ENCODE results near the gene ISX. TPM values are rescaled to one million over a fixed set of nuclear protein-coding genes. Genes with fewer than 3 reads are reported as not detected.

The ISX gene
- total RNA-seq, 4 donors from 2014 or later, result 0.34 TPM; not detected in 3

DNA sequence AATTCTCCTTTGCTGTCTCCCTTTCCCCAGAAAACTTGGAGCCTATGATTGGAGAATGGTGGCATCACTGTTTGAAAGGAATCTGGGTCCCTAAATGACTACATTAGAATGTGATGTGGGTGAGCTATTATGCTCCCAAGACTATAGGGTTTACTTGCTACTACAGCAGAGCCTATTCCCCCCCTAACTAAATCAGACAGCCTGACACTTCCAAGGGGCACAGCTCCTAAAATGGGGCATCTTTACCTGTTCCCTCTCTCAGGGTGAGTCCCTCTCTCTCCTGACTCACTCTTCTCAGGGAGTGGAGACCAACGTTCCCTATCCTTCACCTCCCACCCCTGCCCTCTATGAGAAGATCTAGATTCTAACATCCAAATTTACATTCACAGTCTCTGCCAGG is 775 bp upstream of the ISX start:
- no peak for TF ChIP-seq POLR2A (IDR thresholded peaks at IDR 0.05)
- TF ChIP-seq, protein P1, sequence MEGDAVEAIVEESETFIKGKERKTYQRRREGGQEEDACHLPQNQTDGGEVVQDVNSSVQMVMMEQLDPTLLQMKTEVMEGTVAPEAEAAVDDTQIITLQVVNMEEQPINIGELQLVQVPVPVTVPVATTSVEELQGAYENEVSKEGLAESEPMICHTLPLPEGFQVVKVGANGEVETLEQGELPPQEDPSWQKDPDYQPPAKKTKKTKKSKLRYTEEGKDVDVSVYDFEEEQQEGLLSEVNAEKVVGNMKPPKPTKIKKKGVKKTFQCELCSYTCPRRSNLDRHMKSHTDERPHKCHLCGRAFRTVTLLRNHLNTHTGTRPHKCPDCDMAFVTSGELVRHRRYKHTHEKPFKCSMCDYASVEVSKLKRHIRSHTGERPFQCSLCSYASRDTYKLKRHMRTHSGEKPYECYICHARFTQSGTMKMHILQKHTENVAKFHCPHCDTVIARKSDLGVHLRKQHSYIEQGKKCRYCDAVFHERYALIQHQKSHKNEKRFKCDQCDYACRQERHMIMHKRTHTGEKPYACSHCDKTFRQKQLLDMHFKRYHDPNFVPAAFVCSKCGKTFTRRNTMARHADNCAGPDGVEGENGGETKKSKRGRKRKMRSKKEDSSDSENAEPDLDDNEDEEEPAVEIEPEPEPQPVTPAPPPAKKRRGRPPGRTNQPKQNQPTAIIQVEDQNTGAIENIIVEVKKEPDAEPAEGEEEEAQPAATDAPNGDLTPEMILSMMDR (IDR thresholded peaks at IDR 0.05 in 4 of 5, conservative IDR thresholded peaks at IDR 0.05 in 1 of 5), result no peak
- Histone ChIP-seq H3K4me3 (no peak overlapping the region), H3K27me3 (no peaks in the 10 kb centered on the region), H3K36me3 (no peaks in the 10 kb centered on the region), H3K27ac (no peak overlapping the region), H3K4me1 (no peaks in the 10 kb centered on the region), H3K9me3 (no peaks in the 10 kb centered on the region)
- in situ Hi-C loops (cut with MboI; ENCODE audit: low sequenced_read_pairs in 4 of 4), result no loop called here
- DNase-seq, result no peak
- ATAC-seq, result no peak
- intact Hi-C loops (cut with DNase I; ENCODE audit: low total_unique reads), result no loop called here

DNA sequence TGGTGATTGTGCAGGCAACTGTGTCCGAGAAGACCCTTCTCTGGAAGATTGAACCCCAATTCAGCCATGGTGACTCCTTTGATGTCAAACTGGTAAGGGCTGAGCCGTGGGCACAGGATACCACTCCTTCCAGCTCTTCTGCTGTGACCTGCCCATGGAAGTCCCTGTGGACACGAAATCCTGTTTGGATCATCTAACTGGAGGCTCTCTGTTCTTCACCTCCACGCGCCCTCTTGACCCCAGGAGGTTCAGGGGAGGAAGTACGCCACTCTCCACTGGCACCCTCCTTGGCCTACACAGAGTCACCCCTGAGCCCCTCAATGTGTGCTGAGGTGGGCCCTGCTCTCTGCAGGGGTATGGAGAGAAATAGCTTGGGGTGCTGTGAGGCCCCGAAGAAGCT is 810 bp downstream of the ISX start:
- intact Hi-C loops (cut with DNase I; ENCODE audit: low total_unique reads), result no loop called here
- Histone ChIP-seq H3K27me3 (no peaks in the 10 kb centered on the region), H3K27ac (no peak overlapping the region), H3K4me1 (no peaks in the 10 kb centered on the region), H3K36me3 (no peaks in the 10 kb centered on the region), H3K4me3 (no peak overlapping the region), H3K9me3 (no peaks in the 10 kb centered on the region)
- in situ Hi-C loops (cut with MboI; ENCODE audit: low sequenced_read_pairs in 4 of 4), result no loop called here
- ATAC-seq (no peak), DNase-seq (no peak)
- TF ChIP-seq, protein P1 (IDR thresholded peaks at IDR 0.05 in 4 of 5, conservative IDR thresholded peaks at IDR 0.05 in 1 of 5), result no peak
- TF ChIP-seq POLR2A (IDR thresholded peaks at IDR 0.05), result no peak

DNA sequence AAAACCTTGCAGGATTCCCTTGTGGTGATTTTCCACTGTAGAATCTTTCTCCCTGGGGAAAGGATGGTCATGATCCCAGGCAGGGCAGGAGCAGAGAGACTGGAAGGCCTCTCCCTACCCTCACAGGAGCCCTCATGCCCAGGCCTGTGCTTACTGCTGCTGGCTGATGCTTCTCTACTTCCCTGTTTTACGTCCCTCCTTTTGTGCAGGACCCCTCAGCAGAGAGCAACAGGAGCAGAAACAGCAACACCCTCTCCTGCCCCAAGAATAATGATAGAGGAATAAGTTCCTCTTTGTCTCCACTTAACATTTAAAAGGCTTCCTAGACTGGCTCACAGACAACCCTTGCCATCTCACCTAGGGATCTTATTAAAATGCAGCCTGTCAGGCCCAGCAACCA is 3.6 kb downstream of the ISX start:
- DNase-seq (no peak), ATAC-seq (no peak)
- no peaks in the 10 kb centered on the region for H3K9me3 ChIP-seq
- H3K27me3 ChIP-seq, result no peaks in the 10 kb centered on the region
- no peak overlapping the region for H3K27ac ChIP-seq
- no peak for TF ChIP-seq POLR2A (IDR thresholded peaks at IDR 0.05)
- TF ChIP-seq, protein P1 (IDR thresholded peaks at IDR 0.05 in 4 of 5, conservative IDR thresholded peaks at IDR 0.05 in 1 of 5), result no peak
- H3K4me1 ChIP-seq, result no peaks in the 10 kb centered on the region
- intact Hi-C loops (cut with DNase I; ENCODE audit: low total_unique reads) (no loop called here), in situ Hi-C loops (cut with MboI; ENCODE audit: low sequenced_read_pairs in 4 of 4) (no loop called here)
- no peak overlapping the region for H3K4me3 ChIP-seq
- H3K36me3 ChIP-seq, result no peaks in the 10 kb centered on the region

DNA sequence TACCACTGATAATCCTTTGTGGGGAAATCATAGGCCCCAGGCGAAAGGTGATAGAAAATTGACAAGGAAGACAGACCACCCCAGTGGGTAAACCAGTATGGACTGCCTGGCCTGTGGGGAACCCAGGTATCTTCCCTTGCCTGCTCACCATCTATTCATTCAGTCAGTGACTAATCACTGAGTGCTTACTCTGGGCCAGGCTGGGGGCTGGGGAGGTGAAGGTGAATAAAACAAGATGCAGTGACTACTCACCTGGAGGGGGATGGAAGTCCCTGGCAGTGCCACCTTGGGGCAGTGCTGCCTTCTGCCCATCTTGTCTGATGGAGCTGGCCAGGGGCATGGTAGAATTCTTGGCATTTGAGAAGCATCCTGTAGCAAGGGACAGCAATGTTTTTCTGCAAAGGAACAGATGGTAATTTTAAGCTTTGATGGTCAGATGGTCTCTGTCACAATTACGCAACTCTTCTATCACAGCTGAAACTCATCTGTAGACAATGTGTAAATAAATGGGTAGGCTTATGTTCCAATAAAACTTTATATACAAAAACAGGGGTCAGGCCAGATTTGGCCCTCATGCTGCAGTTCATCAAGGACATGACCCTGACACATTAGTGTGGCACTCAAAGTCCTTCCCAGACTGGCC is 4.6 kb downstream of the ISX start:
- in situ Hi-C loops (cut with MboI; ENCODE audit: low sequenced_read_pairs in 4 of 4), result no loop called here
- no peaks in the 10 kb centered on the region for H3K9me3 ChIP-seq
- no peaks in the 10 kb centered on the region for H3K27me3 ChIP-seq
- H3K27ac ChIP-seq, result no peak overlapping the region
- TF ChIP-seq POLR2A (IDR thresholded peaks at IDR 0.05), result no peak
- TF ChIP-seq, protein P1 (IDR thresholded peaks at IDR 0.05 in 4 of 5, conservative IDR thresholded peaks at IDR 0.05 in 1 of 5), result no peak
- ATAC-seq (no peak), DNase-seq (no peak)
- intact Hi-C loops (cut with DNase I; ENCODE audit: low total_unique reads), result no loop called here
- no peaks in the 10 kb centered on the region for H3K36me3 ChIP-seq
- H3K4me3 ChIP-seq, result no peak overlapping the region
- no peaks in the 10 kb centered on the region for H3K4me1 ChIP-seq

DNA sequence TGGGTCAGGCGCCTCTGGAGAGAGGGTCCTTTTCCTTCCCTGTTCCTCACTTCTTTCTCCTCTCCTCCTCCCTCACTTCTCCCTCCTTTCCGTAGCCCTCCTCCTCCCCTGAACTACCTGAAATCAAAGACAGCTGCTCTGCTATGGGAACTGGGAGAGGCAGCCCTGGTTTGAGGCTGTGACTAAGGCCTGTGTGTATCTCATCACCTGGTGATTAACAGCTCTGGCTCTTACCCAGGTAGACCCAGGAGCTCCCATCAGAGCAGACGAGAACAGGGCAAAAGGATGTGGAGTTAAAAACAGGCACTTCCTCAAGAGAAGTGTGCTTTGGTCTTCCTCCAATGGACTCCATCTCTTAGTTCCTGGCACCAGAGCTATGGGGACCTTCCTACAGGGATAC is 5.8 kb downstream of the ISX start:
- intact Hi-C loops (cut with DNase I; ENCODE audit: low total_unique reads), result no loop called here
- no peak for TF ChIP-seq POLR2A (IDR thresholded peaks at IDR 0.05)
- TF ChIP-seq, protein P1 (IDR thresholded peaks at IDR 0.05 in 4 of 5, conservative IDR thresholded peaks at IDR 0.05 in 1 of 5), result no peak
- Histone ChIP-seq H3K36me3 (no peaks in the 10 kb centered on the region), H3K4me1 (no peaks in the 10 kb centered on the region), H3K27me3 (no peaks in the 10 kb centered on the region), H3K27ac (no peak overlapping the region), H3K9me3 (no peaks in the 10 kb centered on the region), H3K4me3 (no peak overlapping the region)
- ATAC-seq, result no peak
- in situ Hi-C loops (cut with MboI; ENCODE audit: low sequenced_read_pairs in 4 of 4), result no loop called here
- DNase-seq, result no peak

All from gastrocnemius medialis (tissue), 4 donors.